GM18861 (cell line): ENCODE data around the gene EAPP.
"Not testable (repeated sequence)": the region's sequence is repeated elsewhere in the genome, so short reads cannot be mapped to it uniquely, and the experiment has no call there.

ENCODE experiments used
- ATAC-seq: cut with Tn5 transposase; IDR thresholded peaks from one replicate; pipeline ENCODE4 v1.9.1; 2021; ENCODE audit not compliant: unreplicated experiment

EAPP gene

DNA sequence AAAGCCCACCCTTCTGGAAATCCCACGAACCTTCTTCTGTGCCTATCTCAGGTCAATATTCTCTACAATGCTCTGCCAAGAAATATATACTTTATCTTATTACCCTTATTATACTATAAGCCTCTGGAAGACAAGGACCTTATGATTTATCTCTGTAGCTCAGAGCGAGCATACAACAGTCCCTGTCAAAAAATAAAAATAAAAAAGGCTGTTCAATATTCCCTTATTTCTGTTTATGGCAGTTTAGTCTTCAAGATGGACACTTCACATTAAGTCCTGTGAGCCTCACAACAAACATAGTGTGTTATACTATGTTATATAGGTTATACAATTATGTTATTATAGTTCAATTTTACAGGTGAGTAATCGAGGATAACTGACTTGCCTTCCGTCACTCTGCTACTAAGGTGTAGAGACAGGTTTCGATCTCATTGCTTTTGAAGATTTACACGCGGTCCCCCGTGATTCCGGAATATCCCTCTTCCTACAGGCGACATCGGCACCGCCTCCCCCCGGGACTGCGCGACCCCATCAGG, 562 bp downstream of the EAPP start:
- ATAC-seq, result no peak

DNA sequence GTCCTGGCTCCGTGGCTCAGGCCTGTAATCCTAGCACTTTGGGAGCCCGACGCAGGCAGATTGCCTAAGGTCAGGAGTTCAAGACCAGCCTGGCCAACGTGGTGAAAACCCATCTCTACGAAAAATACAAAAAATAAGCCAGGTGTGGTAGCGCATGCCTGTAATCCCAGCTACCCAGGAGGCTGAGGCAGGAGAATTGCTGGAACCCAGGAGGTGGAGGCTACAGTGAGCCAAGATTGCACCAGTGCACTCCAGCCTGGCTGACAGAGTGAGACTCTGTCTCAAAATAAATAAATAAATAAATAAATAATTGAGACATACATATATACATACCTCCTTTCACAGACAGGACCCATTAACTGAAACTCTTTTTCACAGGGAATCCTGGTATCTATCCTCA, 1.4 kb downstream of the EAPP start:
- not testable (repeated sequence) for ATAC-seq

DNA sequence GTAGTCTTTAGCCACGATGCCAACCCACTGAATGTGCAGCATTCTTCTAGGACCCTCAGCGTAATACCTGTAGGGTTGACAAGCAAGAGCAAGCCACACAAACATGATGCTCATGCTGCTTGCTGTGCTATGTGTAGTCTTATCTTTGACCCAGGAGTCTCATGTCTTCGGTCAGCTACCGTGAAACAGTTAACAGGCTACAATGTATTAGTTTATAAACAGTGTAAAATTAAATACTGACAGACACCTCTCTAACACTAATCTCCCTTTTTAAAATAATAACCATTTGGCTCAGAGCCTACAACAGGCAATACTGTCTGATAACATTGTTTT, 1.9 kb downstream of the EAPP start:
- no peak for ATAC-seq

DNA sequence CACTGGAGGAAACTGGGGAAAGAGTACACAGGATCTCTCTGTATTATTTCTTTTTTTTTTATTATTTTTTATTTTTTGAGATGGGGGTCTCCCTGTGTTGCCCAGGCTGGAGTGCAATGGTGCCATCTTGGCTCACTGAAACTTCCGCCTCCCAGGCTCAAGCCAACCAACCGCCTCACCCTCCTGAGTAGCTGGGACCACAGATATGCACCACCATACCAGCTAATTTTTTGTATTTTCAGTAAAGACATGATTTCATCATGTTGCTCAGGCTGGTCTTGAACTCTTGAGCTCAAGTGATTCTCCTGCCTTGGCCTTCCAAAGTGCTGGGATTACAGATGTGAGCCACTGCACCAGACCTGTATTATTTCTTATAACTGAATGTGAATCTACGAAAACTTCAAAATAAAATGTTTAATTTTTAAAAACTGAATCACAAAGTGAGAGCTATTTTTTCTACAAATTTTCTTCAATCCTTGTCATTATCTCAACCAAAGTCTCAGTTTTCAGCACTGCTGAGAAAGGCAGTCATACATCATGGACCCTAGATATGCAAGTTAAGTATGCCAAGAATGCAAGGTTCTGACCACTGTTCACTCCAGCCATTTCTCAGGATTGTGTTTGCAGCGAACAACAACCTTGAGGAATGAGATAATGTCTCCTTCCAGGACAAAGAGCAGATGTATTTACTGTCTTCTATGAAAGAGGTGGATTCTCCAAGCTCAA, 2.4 kb downstream of the EAPP start:
- ATAC-seq, result no peak

DNA sequence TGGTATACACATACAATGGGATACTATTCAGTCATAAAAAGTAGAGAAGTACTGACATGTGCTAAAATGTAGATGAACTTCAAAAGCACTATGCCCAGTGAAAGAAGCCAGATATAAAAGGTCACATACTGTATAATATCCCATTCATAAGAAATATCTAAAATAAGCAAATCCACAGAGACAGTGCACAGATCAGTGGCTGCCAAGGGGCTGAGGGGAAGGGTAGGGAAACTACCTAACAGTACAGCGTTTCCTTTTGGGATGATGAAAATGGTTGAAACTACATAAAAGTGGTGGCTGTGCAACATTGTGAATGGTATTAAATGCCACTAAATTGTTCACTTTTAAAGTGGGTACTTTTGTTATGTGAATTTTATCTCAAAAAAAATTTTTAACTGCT, 11.9 kb downstream of the EAPP start:
- no peak for ATAC-seq

DNA sequence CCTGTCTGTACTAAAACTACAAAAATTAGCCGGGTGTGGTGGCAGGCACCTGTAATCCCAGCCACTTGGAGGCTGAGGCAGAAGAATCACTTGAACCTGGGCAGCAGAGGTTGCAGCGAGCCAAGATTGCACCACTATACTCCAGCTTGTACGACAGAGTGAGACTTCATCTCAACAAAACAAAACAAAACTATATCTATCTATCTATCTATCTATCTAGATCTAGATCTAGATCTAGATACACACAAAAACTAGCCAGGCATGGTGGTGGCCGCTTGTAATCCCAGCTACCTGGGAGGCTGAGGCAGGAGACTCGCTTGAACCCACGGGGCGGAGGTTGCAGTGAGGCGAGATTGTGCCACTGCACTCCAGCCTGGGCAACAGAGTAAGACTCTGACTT, 15.3 kb downstream of the EAPP start:
- ATAC-seq, result not testable (repeated sequence)

DNA sequence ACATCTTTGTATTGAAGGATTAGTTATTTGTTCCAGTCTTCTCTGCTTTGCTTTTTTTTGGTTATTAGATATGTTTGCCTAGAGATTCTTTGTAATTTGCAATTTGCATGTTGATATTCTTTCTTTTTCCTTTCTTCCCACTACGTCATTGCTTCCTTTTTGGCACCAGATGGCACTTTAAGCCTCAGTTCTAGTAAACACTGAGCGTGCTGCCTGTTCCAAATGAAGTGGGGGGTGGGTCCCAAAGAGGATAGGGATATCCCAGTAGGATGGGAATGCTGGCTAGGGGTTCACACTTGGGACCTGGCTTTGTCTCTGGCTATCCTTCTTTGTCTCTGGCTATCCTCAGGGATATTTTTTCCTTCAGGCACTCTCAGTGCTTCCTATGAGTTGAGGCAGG, 17.0 kb downstream of the EAPP start:
- no peak for ATAC-seq

DNA sequence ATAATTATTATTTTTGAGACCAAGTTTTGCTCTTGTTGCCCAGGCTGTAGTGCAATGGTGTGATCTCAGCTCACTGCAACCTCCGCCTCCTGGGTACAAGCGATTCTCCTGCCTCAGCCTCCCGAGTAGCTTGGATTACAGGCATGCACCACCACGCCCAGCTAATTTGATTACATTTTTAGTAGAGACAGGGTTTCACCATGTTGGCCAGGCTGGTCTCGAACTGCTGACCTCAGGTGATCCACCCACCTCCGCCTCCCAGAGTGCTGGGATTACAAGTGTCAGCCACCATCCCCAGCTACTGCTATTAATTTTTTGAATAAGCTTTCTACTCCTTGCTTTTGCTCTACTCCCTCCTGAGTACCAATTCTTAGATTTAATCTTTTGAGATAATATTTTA, 18.4 kb downstream of the EAPP start:
- ATAC-seq, result not testable (repeated sequence)

DNA sequence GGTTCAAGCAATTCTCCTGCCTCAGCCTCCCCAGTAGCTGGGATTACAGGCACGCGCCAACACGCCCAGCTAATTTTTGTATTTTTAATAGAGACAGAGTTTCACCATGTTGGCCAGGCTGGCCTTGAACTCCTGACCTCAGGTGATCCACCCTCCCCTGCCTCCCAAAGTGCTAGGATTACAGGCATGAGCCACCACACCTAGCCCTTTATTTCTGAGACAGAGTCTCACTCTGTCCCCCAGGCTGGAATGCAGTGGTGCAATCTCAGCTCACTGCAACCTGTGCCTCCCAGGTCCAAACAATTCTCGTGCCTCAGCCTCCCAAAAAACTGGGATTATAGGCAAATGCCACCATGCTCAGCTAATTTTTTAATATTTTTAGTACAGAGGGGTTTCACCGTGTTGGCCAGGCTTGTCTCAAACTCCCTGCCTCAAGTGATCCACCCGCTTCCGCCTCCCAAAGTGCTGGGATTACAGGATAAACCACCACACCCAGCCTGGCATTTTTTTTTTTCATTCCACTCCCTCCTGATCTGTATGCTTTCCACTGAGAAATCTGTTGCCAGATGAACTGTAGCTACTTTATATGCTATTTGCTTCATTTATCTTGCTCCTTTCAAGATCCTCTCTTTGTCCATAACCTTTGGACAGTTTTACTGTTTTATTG, 19.1 kb downstream of the EAPP start:
- not testable (repeated sequence) for ATAC-seq

DNA sequence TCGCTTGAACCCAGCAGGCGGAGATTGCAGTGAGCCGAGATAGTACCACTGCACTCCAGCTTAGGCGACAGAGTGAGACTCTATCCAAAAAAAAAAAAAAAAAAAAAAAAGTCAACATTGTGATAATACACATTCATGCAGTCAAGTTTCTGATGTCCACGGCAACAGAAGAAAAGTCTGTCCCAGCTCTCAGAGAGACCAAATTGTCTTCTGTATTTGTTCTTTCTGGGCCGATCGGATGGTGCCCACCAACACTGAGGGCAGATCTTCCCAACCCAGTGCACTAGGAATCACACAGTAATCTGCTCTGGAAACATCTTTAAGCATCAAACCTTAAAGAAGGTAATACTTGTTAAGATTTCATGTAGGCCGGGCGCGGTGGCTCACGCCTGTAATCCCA, 31.6 kb downstream of the EAPP start:
- no peak for ATAC-seq

DNA sequence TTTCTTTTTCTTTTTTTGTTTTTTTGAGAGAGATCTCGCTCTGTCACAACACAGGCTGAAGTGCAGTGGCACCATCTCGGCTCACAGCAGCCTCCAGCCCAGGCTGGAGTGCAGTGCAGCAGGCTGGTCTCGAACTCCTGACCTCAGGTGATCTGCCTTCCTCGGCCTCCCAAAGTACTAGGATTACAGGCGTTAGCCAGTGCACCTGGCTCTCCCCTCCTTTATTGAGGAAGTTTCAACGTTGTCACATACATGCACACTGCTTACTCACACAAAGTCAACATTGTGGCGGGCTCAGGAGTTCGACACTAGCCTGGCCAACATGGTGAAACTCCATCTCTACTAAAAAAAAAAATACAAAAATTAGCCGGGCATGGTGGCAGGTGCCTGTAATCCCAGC, 32.0 kb downstream of the EAPP start:
- no peak for ATAC-seq

DNA sequence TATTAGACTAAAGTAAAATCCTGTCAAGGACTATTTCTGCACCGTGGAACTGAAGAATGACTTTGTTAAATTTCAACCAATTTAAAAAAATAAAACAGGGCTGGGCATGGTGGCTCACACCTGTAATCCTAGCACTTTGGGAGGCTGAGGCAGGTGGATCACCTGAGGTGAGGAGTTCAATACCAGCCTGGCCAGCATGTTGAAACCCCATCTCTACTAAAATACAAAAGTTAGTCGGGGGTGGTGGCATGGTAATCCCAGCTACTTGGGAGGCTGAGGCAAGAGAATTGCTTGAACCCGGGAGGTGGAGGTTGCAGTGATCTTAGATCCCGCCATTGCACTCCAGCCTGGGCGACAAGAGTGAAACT, 34.4 kb downstream of the EAPP start:
- not testable (repeated sequence) for ATAC-seq

DNA sequence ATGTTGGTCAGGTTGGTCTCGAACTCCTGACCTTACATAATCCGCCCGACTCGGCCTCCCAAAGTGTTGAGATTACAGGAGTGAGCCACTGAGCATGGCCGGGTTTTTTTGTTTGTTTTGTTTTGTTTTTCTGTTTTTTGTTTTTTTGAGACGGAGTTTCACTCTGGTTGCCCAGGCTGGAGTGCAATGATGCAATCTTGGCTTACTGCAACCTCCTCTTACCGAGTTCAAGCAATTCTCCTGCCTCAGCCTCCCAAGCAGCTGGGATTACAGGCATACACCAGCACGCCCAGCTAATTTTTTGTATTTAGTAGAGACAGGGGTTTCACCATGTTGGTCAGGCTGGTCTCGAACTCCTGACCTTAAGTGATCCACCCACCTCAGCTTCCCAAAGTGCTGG, 35.5 kb downstream of the EAPP start:
- ATAC-seq, result not testable (repeated sequence)

DNA sequence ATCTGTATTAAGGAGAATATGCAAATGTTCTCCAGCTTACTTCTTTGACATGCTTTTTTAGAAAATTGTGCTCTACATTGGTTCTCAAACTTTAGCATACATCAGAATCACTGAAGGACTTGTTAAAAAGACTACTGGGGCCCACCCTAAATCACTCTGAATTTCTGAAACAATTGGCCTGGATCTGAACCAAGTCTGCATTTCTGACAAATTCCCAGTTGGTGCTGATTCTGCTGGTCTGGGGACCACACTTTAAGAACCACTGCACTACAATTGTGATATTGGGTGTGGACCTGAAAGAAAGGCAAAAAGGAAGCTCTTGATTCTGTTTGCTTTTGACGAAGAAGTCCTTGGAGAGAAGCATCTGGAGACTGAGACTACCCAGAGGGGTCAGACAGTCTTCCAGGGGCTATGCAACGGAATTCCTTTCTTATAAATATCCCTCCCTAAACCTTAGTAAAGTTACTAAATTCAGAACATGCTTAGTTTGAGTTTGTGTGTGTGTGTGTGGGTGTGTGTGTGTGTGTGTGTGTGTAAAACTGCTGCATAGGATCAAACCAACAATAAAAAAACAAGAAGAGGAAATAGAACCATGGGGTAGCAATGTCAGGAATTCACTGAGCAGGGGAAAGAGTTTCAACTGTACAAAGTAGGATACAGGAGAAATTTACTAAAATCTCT, 36.8 kb downstream of the EAPP start:
- ATAC-seq, result no peak

DNA sequence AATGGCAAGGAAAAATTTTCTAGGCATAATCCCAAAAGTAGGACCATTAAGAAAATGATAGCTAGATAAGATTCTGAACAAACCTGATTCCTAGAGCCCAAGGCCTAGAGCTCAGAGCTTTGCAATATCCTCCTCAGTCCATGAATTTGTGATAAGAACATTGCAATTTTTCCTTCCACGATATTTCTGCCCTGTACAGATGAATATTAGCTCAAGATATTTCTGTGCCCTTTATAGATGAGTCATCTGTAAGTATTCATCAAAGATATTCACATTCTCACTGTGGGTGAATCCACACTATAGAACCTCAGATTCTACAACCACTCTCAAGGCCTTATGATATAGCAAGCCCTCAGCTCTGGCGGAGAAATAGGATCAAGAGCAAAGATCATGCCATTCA, 37.5 kb downstream of the EAPP start:
- ATAC-seq, result no peak

DNA sequence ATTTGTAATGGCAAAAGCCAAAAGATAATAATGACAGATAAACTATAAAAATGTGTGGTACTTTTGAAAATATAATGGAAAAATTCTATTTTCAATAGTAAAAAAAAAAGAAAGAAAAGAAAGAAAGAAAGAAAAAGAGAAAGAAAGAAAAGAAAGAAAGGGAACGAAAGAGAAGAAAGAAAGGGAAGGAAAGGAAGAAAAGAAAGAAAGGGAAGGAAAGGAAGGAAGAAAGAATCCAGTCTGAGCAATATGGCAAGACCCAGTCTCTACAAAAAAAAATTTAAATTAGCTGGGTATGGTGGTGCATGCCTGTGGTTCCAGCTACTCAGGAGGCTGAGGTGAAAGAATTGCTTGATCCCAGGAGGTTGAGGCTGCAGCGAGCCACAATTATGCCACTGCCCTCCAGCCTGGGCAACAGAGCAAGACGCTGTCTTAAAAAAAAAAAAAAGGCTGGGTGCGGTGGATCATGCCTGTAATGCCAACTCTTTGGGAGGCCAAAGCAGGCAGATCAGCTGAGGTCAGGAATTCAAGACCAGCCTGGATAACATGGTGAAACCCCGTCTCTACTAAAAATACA, 38.4 kb downstream of the EAPP start:
- no peak for ATAC-seq

DNA sequence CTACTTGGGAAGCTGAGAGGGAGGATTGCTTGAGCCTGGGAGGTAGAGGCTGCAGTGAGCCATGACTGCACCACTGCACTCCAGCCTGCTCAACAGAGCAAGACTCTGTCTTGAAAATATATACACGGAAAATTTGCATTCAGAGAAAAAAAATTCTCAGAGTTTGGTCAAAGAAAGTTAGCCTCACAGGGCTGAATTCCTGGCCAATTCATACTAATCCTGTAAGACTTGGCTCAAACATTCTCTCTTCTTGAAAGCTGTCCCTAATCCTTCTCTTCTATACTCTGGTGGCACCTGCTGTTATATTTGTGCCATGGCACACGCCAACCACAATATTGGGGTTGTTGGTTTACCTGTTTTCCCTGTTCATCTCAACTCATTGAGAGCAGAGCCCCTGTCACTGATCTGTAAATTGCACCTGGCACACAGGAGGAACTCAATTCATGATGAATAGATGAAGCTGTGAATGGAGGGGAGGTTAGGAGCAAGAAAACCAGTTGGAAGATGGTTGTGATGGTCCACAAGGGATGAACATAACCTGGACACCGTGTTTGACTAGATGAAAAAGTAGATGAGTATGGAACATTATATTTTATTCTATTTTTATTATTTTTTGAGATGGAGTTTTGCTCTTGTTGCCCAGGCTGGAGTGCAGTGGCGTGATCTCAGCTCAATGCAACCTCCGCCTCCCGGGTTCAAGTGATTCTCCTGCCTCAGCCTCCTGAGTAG, 40.7 kb downstream of the EAPP start:
- ATAC-seq, result no peak

DNA sequence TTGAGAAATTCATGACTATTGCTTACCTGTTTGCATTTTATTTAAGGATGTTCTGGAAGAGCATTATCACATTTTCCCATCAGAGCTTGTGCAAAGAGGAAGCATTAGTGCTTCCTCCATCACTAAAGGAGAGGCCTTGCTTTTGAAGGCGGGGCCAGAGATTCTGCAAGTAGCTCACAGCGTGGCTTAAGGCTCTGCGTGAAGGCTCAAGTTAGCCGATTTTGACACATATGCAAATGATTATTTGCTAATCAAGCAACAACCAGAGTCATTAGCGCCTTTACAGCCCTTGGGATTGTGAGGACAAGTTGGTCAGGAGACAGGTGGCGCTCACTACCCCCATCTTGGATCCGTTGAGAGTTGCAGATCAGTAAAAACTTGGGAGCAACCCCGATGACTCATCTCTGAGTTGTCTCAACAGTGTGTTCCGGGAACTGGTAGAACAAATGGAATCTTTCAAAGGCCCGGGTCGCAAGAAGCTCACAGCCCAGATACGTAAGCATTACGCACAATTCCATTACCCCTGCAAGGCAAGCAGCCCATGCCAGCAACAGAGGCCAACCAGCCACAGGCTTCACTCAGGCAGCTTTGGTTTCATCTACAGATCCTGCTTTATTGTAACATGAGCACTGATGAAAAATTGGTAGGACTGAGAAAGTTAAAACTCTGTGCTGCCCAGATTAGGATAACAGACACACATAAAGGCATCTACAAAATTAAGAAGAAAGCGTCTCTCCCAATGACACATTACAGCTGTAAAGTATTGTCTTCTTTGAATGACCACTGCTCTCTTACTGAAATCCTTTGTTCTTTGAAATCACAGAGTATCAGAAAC, 42.6 kb downstream of the EAPP start:
- ATAC-seq, result no peak

DNA sequence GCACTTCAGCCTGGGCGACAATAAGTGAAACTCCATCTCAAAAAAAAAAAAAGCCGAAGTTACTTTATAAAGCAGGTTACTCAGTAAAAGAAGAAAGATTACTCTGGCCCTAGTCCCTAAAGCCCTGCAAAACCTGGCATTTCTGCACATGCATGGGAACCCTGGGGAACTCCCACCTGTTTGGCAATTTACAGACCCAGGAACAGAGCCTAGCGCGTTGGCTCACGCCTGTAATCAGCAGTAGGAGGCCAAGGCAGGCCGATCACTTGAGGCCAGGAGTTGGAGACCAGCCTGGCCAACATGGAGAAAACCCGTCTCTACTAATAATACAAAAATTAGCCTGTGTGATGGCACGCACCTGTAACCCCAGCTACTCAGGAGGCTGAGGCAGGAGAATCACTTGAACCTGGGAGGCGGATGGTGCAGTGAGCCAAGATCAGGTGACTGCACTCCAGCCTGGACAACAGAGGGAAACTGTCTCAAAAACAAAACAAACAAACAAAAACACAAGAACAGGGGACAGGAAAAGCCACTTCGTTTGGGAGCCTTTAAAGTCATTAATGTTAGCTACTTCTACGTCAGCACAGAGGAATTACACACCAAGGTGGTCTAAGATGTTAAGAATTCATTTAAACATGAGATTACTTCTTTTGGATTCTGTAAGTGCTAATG, 43.4 kb downstream of the EAPP start:
- ATAC-seq, result no peak

DNA sequence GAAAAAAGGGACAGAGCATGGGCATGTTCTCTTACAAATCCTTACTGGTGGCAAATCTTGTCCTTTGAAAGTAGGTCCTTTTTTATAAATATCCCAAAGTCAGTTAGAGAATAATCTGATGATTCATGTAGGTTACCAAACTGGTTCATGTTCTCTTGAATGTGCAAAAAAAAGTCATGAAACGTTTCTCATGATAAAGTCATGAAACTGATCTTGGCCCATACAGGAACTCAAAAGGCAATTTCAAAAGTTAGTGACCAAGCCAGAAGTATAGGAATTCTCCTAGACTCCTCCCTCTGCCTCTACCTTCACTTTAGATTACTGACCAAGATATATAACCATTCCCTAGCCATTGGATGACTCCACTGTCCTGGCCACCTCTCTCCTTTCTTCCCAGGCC, 50.2 kb downstream of the EAPP start:
- no peak for ATAC-seq
